ENCODE results near the gene SLC26A3.

GRCh38 chr7:107718456-107719193 is 84.4 kb downstream of the SLC26A3 start:
- TF ChIP-seq CREB1 (CRISPR knock-in tag; IDR thresholded peaks at IDR 0.05; ENCODE audit: low read depth) (no peak), ZNF331 (CRISPR knock-in tag; IDR thresholded peaks at IDR 0.05; ENCODE audit: low read depth) (no peak), CTCF (conservative IDR thresholded peaks at IDR 0.05; ENCODE audit: low read depth in 2 of 2) (no peak), JUNB (IDR thresholded peaks at IDR 0.05; ENCODE audit: unreplicated experiment) (no peak), STAT1 (IDR thresholded peaks at IDR 0.05; ENCODE audit: unreplicated experiment) (no peak), EZH2phosphoT487 (IDR thresholded peaks at IDR 0.05; ENCODE audit: unreplicated experiment) (no peak), POLR2AphosphoS5 (IDR thresholded peaks at IDR 0.05; ENCODE audit: low read depth) (no peak), EZH2 (IDR thresholded peaks at IDR 0.05; ENCODE audit: low read depth, unreplicated experiment) (no peak), ETS1 (IDR thresholded peaks at IDR 0.05) (no peak), NANOG (IDR thresholded peaks at IDR 0.05; ENCODE audit: borderline replicate concordance) (no peak), ZNF114 (CRISPR knock-in tag; IDR thresholded peaks at IDR 0.05) (no peak)
- TF ChIP-seq, protein P1, sequence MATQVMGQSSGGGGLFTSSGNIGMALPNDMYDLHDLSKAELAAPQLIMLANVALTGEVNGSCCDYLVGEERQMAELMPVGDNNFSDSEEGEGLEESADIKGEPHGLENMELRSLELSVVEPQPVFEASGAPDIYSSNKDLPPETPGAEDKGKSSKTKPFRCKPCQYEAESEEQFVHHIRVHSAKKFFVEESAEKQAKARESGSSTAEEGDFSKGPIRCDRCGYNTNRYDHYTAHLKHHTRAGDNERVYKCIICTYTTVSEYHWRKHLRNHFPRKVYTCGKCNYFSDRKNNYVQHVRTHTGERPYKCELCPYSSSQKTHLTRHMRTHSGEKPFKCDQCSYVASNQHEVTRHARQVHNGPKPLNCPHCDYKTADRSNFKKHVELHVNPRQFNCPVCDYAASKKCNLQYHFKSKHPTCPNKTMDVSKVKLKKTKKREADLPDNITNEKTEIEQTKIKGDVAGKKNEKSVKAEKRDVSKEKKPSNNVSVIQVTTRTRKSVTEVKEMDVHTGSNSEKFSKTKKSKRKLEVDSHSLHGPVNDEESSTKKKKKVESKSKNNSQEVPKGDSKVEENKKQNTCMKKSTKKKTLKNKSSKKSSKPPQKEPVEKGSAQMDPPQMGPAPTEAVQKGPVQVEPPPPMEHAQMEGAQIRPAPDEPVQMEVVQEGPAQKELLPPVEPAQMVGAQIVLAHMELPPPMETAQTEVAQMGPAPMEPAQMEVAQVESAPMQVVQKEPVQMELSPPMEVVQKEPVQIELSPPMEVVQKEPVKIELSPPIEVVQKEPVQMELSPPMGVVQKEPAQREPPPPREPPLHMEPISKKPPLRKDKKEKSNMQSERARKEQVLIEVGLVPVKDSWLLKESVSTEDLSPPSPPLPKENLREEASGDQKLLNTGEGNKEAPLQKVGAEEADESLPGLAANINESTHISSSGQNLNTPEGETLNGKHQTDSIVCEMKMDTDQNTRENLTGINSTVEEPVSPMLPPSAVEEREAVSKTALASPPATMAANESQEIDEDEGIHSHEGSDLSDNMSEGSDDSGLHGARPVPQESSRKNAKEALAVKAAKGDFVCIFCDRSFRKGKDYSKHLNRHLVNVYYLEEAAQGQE (IDR thresholded peaks at IDR 0.05; ENCODE audit: unreplicated experiment), result no peak
